NCI-H1694 (cell line): ENCODE measurements around the gene EPHB6.

Source experiments
- DNase-seq: peaks from one replicate; lab custom pipeline; 2025; lab: John Stamatoyannopoulos, UW

The EPHB6 gene

GRCh38 chr7:142864980-142865747, 10.3 kb downstream of the EPHB6 start:
- no peak for DNase-seq

- DNase-seq: no peak
Observed at GRCh38 chr7:142865766-142866165, 10.9 kb downstream of the EPHB6 start.

GRCh38 chr7:142866361-142867096, 11.7 kb downstream of the EPHB6 start:
- DNase-seq: no peak

GRCh38 chr7:142867097-142867378, 12.2 kb downstream of the EPHB6 start:
- no peak for DNase-seq

- no peak for DNase-seq
Observed at GRCh38 chr7:142867398-142868187, 12.7 kb downstream of the EPHB6 start.

- no peak for DNase-seq
Observed at GRCh38 chr7:142868188-142868985, 13.5 kb downstream of the EPHB6 start.

GRCh38 chr7:142868986-142869415, 14.1 kb downstream of the EPHB6 start:
- DNase-seq: no peak

- no peak for DNase-seq
Observed at GRCh38 chr7:142869434-142869833, 14.6 kb downstream of the EPHB6 start.

GRCh38 chr7:142870147-142870559, 15.3 kb downstream of the EPHB6 start:
- DNase-seq: no peak

- DNase-seq: no peak
Observed at GRCh38 chr7:142870566-142871259, 15.8 kb downstream of the EPHB6 start.

GRCh38 chr7:142871260-142872105, 16.6 kb downstream of the EPHB6 start:
- no peak for DNase-seq

- DNase-seq: no peak
Observed at GRCh38 chr7:142872106-142872675, 17.3 kb downstream of the EPHB6 start.

GRCh38 chr7:142873281-142873784, 18.5 kb downstream of the EPHB6 start:
- DNase-seq: no peak

GRCh38 chr7:142873871-142874270, 19.0 kb downstream of the EPHB6 start:
- no peak for DNase-seq

GRCh38 chr7:142874409-142874808, 19.5 kb downstream of the EPHB6 start:
- no peak for DNase-seq

- no peak for DNase-seq
Observed at GRCh38 chr7:142874837-142875236, 20.0 kb downstream of the EPHB6 start.

- DNase-seq: no peak
Observed at GRCh38 chr7:142875456-142875855, 20.6 kb downstream of the EPHB6 start.

GRCh38 chr7:142876236-142876960, 21.5 kb downstream of the EPHB6 start:
- no peak for DNase-seq
